DMS153 treated with DMSO at 0.1 percent for 48 hours (cell line): ENCODE measurements around the gene UBQLN1.
"Not testable (repeated sequence)": the region's sequence is repeated elsewhere in the genome, so short reads cannot be mapped to it uniquely, and the experiment has no call there.

Source experiments
- DNase-seq: peaks from one replicate; lab custom pipeline; 2025; ENCODE audit not compliant: unreplicated experiment; lab: John Stamatoyannopoulos, UW

UBQLN1 gene

DNA sequence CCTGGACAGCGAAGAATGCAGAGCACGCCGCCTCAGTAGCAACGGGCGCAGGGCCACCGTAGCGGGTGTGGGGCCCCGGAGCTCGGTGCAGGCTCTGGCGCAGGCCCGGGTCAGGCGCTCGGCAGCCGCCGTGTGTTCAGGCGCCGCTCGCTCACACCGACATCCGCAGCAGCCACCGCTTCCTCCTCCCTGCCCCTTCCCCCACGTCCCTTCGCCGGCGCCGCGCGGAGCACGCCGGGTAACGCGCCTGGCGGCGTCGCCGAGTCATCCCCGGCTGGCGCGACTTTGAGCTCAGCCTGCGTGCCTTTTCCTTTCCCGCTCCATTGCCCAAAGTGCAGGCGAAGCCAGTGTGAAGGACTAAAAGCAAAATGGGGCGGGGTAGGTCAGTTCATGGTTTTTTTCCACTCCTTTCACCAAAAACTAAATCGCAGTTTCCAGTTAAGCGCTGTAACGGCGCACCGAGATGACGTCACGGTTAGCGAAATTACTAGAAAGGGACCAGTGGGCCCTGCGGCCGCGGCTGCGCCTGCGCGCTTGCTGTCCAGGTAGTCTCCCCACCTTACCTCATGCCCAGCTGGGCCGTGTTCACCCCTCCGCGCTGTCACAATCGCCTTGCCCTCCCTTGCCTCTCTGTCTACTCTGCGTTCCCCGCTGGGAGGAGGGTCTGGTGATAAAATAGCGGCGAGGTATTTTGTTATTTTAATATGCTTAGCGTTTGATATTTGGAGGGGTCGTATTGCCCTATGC lies at the start of gene UBQLN1:
TSS of gene UBQLN1 (minus strand) at position 191 of the 747 bp plus-strand sequence. CDS start 279 bp downstream, outside the sequence.
- peak; percentile 94 for DNase-seq

- DNase-seq, result no peak
Observed at GRCh38 chr9:83754383-83754977, 46.7 kb upstream of the UBQLN1 start.

GRCh38 chr9:83749706-83750105 lies 41.9 kb upstream of the UBQLN1 start:
- no peak for DNase-seq

GRCh38 chr9:83744206-83744605 lies 36.4 kb upstream of the UBQLN1 start:
- no peak for DNase-seq

DNA sequence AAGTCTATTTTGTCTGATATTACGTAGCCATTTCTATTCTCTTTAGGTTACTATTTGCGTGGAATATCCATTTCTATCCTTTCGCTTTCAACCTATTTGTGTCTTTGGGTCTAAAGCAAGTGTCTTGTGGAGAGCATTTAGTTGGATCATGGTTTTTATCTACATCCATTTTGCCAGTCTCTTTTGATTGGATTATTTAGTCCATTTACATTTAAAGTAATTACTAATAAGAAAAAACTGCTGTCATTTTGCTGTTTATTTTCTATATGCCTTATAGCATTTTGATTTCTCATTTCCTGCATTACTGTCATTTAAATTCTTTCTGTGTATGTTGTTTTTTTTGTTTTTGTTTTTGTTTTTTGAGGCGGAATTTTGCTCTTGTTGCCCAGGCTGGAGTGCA lies 26.0 kb upstream of the UBQLN1 start:
- no peak for DNase-seq

GRCh38 chr9:83728591-83729368 lies 21.0 kb upstream of the UBQLN1 start:
- not testable (repeated sequence) for DNase-seq

DNA sequence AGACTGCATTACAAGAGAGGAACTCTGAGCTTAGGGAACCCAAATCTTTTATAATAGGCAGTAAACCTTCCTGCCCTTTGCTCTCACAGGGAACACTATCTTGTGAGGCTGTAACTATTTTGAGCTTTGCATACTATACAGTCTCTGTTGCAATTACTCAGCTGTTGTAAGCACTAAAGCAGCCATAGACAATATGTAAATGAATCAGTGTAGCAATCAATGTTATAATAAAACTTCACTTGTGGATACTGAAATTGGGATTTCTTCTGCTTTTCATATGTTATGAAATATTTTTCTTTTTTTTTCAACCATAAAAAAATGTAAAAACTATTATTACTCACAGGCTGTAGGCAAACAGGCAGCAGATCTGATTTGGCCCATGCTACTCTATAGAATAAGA lies 16.7 kb upstream of the UBQLN1 start:
- no peak for DNase-seq

DNA sequence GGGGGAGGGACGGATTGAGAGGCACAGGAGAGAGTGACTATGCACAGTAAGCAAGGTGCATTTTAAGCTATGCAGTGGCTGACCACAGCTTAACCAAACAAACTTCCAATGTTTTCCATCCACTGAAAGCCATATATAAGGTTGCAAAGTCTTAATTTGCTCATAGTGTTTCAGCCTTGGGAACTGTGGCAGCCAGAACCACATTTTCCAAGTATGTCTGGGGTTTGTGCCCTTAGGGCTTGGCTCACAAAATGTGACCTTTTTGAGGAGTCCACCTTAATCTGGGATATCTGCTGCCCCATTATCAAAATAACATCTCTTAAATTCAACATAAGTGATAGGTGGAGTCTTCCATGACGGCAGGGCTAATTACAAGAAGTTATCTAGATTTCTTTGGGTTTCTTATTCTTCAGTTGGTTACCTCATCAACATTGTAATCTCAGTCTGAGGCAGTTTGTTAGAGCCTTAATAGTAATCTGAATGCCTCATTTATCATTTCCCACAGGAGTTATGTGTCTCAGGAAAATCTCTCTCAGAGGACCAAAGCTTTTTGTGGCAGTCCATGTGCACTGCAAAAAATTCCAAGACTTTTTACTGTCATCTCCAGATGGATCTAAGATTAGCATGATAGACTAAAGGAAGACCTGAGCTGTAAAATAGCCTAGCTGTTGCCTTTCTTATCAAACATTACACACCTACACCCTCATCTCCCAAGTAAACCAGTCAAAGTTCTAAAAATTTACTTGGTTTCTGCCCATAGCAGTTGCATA lies 15.2 kb upstream of the UBQLN1 start:
- DNase-seq, result no peak

DNA sequence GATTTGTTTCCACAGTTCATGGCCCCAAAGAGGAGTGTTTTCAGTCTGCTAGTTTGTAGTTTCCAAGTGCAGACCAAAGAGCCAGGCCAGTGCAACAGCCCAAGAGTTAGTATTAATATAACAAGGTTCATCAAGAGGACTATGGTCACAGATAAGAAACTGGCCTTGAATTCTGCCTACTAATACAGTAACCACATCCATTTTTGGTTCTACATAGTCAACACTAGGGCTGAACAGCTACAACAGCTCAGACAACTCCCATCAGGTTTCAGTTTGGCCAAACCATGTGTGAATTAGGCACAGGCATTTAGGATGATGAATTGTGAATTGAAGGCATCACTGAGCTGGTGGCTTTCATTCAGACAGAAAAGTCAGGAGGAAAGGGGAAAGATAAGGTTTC lies 13.8 kb upstream of the UBQLN1 start:
- no peak for DNase-seq

DNA sequence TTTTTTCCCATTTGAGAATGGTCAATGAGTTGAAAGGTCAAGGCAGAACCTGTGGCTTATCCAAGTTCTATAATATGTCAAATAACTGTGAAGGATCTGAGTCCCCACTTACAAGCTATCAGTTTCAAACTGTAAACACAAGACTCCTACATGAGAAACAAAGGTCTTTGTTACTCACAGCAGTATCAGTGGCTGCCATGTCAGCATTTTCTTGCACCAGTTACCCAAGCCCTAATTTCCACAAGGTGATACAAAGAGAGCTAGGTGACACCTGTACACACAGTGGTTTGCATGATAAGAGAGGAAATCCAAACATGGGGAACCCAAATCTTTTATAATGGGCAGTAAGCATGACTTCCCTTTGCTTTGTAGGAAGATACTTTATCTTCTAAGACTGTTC lies 8.0 kb upstream of the UBQLN1 start:
- no peak for DNase-seq

- DNase-seq, result no peak
Observed at GRCh38 chr9:83715221-83715620, 7.5 kb upstream of the UBQLN1 start.

DNA sequence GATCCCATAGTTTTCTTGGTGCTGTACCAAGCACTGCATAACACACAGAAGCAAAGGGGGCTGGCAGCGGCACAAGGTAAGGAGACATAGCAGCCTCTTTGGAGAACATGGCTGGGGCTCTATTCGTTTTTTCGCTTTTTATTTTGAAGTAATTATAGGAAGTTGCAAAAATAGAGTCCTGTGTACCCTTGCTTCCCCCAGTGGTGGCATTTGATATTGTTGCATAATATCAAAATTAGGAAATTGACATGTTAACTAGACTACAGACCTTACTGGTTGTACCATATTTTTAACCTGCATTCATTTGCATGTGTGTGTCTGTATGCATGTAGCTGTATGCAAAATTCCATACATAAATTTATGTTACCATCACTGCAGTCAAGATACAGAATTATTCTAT lies 6.6 kb upstream of the UBQLN1 start:
- DNase-seq, result no peak

- DNase-seq, result no peak
Observed at GRCh38 chr9:83708515-83709158, 879 bp upstream of the UBQLN1 start.

- no peak for DNase-seq
Observed at GRCh38 chr9:83707518-83707767, 315 bp downstream of the UBQLN1 start.

DNA sequence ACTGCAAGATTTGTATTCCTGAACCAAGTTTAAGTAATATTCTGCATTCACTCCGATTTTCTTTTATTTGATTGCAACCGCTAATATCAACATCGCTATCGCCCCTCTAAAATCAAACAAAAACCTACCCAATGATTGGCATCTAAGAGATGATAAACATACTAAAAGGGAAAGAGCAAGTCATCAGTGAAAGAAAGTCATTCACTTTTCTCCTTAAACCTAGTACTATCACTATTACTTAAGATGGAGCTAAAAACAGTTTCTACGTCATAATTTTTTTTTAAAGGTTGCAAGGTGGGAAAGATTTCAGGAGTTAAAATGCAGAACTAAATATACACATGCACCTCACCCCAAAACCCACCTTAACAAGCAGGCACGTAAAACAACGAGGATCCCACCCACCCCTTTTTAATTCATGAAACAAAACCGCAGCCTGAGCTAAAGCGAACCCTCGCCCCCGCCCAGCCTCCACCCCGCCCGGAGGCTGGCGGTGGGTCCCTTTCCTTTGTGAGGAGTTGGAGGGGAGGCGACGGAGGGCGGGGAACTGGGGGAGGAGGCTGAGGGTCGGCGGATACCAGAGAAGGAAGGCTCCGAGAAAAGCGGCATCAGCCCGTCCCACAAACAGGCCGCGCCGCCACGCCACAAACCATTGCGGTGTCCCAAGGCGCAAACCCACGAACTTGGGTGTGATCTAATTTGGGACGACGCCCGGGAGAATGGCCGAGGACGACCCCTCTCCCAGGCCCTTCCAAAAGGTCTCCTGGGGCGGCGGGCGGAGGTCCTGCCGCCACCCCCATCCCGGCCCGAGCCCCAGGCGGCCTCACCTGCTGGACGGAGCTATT lies 861 bp downstream of the UBQLN1 start:
- DNase-seq, result no peak

DNA sequence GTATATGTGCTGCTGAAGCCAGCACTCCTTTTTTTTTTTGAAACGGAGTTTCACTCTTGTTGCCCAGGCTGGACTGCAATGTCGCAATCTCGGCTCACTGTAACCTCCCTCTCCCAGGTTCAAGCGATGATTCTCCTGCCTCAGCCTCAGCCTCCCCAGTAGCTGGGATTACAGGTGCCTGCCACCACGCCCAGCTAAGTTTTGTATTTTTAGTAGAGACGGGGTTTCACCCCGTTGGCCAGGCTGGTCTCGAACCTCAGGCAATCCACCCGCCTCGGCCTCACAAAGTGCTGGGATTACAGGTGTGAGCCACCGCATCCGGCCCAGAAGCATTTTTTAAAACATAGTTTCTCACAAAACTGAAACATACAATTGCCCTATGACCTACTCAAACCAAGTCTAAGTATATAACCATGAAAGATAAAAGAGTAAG lies 2.5 kb downstream of the UBQLN1 start:
- DNase-seq, result not testable (repeated sequence)

- DNase-seq, result no peak
Observed at GRCh38 chr9:83701769-83702168, 6.0 kb downstream of the UBQLN1 start.

DNA sequence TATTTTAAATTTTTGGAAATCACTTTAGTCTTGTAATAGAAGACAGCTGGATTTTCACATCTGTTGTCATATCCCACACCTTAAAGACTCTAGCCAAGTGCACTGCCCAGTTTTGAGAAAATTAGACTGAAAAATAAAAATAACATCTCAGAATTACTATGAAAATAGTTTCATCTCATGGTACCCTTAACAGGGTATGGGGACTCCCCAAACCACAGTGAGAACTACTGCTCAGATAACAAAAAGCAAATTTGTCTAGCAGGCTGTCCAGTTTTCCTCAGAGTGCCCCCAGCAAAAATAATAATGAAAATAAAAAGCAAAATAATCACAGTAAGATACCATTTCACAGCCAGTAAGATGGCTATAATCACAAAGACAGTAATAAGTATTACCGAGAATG lies 6.5 kb downstream of the UBQLN1 start:
- no peak for DNase-seq

GRCh38 chr9:83699615-83700014 lies 8.1 kb downstream of the UBQLN1 start:
- DNase-seq, result no peak

GRCh38 chr9:83698976-83699585 lies 8.7 kb downstream of the UBQLN1 start:
- no peak for DNase-seq
